Uterus (tissue), 4 donors: ENCODE measurements around the gene NUP93. TPM values are rescaled to one million over a fixed set of nuclear protein-coding genes. Genes with fewer than 3 reads are reported as not detected.
"Not testable (repeated sequence)": the region's sequence is repeated elsewhere in the genome, so short reads cannot be mapped to it uniquely, and the experiment has no call there.

Source experiments
- DNase-seq, 2 donors: peaks; one replicate each; pipeline ENCODE4 v3.0.0-alpha.2; 2019 to 2020
- H3K27ac ChIP-seq, 2 donors: fragments of 200-600 bp; sonication (generic); 1 replicate in 1 of 2; 2 replicates in 1 of 2; pipeline ENCODE4 v1.5.1; 2016 to 2018
- H3K27me3 ChIP-seq, 2 donors: fragments of 200-600 bp; sonication (generic); one replicate each; pipeline ENCODE4 v1.5.1; 2018 to 2019; ENCODE audit warnings: control low read depth in 1 of 2
- H3K36me3 ChIP-seq, 2 donors: fragments of 200-600 bp; sonication (generic); one replicate each; pipeline ENCODE4 v1.5.1; 2019; ENCODE audit warnings: control low read depth in 1 of 2
- H3K4me1 ChIP-seq, 2 donors: fragments of 200-600 bp; sonication (generic); one replicate each; pipeline ENCODE4 v1.5.1; 2018 to 2019; ENCODE audit warnings: control low read depth in 1 of 2
- H3K4me3 ChIP-seq, 2 donors: fragments of 200-600 bp; sonication (generic); 1 replicate in 1 of 2; 2 replicates in 1 of 2; pipeline ENCODE4 v1.5.1; 2018 to 2019; ENCODE audit warnings: mild to moderate bottlenecking in 1 of 2
- H3K9me3 ChIP-seq, 2 donors: fragments of 200-600 bp; sonication (generic); one replicate each; pipeline ENCODE4 v1.5.1; 2019; ENCODE audit warnings: control low read depth in 1 of 2
- POLR2A ChIP-seq, 2 donors: fragments of 450-650 bp; IDR thresholded peaks; one replicate each; pipeline ENCODE4 v1.6.1; 2016; ENCODE audit warnings: antibody characterized with exemption in 2 of 2, mild to moderate bottlenecking in 1 of 2, moderate library complexity in 1 of 2
- intact Hi-C: fragments of 100-400 bp; cut with DNase I; formaldehyde crosslinking; loops from one replicate; pipeline ENCODE4 v1.15.1; 2023; ENCODE audit warnings: low total_unique reads
- total RNA-seq, 4 donors: library from RNA; depleted of rRNA in 3 of 4; stranded (reverse); fragments of >200 nt in 3 of 4; gene quantifications; one replicate each; pipeline versions ENCODE4 v1.1.0 to v1.2.4, GENCODE V29; 2014 to 2023
- TF ChIP-seq, protein P1 (sequence below), 4 experiments: fragments of 200-600 bp in 2 of 4; fragments of 450-650 bp in 2 of 4; sonication (generic) in 2 of 4; IDR thresholded peaks; one replicate each; pipeline ENCODE4 v1.5.1; 2016 to 2019; ENCODE audit warnings: antibody characterized with exemption in 4 of 4, mild to moderate bottlenecking in 2 of 4, moderate library complexity in 1 of 4
- donor health status: DM: yes; HTN: yes; CAD: no.

NUP93 gene
- total RNA-seq, 4 donors from 2014 or later, result 17.6 to 71.0 (median 34.5) TPM

GRCh38 chr16:56866955-56867830 lies 137.3 kb downstream of the NUP93 start:
- H3K4me1 ChIP-seq, result no peaks in the 10 kb centered on the region
- no peak overlapping the region for H3K27ac ChIP-seq
- H3K9me3 ChIP-seq, result no peaks in the 10 kb centered on the region
- DNase-seq, result peak in 1 of 2 donors; percentile 41
- intact Hi-C loops, result loop anchor here (10.0 kb wide), 1 partner anchor 188 kb away; no protein-coding TSS in a partner anchor
- H3K4me3 ChIP-seq, result no peak overlapping the region
- H3K36me3 ChIP-seq, result no peaks in the 10 kb centered on the region
- H3K27me3 ChIP-seq, result no peaks in the 10 kb centered on the region
- no peak for TF ChIP-seq POLR2A (IDR thresholded peaks at IDR 0.05)
- TF ChIP-seq, protein P1, sequence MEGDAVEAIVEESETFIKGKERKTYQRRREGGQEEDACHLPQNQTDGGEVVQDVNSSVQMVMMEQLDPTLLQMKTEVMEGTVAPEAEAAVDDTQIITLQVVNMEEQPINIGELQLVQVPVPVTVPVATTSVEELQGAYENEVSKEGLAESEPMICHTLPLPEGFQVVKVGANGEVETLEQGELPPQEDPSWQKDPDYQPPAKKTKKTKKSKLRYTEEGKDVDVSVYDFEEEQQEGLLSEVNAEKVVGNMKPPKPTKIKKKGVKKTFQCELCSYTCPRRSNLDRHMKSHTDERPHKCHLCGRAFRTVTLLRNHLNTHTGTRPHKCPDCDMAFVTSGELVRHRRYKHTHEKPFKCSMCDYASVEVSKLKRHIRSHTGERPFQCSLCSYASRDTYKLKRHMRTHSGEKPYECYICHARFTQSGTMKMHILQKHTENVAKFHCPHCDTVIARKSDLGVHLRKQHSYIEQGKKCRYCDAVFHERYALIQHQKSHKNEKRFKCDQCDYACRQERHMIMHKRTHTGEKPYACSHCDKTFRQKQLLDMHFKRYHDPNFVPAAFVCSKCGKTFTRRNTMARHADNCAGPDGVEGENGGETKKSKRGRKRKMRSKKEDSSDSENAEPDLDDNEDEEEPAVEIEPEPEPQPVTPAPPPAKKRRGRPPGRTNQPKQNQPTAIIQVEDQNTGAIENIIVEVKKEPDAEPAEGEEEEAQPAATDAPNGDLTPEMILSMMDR (IDR thresholded peaks at IDR 0.05), result peak; percentile 70 to 82 (median 76)

DNA sequence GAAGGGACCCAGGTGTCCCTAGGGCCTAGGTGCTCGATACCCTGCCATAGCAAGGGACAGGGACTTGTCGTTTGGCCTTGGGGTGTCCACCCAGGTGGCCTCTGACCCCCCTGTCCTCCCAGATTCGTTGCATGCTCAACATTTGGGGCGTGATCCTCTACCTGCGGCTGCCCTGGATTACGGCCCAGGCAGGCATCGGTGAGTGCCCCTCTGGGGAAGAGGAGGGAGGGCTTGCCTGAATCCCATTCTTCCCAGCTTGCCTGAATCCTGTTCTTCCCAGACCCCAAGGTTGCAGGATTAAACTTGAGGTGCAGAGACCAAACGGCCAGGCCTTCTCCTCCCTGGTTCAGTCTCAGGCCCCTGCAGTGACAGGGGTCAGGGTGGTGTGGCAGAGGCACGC lies 138.2 kb downstream of the NUP93 start:
- intact Hi-C loops, result loop anchor here (10.0 kb wide), 1 partner anchor 187 kb away; no protein-coding TSS in a partner anchor
- no peak for DNase-seq
- H3K27me3 ChIP-seq, result no peaks in the 10 kb centered on the region
- TF ChIP-seq, protein P1 (IDR thresholded peaks at IDR 0.05), result no peak
- TF ChIP-seq POLR2A (IDR thresholded peaks at IDR 0.05), result no peak
- no peak overlapping the region for H3K4me3 ChIP-seq
- no peaks in the 10 kb centered on the region for H3K36me3 ChIP-seq
- no peaks in the 10 kb centered on the region for H3K9me3 ChIP-seq
- H3K27ac ChIP-seq, result no peak overlapping the region
- H3K4me1 ChIP-seq, result no peaks in the 10 kb centered on the region

DNA sequence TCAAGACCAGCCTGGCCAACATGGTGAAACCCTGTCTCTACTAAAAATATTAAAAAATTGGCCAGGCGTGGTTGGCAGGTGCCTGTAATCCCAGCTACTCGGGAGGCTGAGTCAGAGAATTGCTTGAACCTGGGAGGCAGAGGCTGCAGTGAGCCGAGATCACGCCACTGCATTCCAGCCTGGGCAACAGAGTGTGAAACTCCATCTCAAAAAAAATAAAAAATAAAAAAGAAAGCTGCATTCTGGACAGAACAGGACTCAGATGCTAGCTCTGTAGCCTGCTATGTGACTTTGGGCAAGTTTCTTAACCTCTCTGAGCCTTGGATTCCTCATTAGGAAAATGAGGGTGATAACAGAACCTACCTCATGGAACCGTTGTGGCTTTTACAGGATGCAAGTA lies 138.8 kb downstream of the NUP93 start:
- not testable (repeated sequence) for H3K27ac ChIP-seq, H3K4me3 ChIP-seq, H3K9me3 ChIP-seq, H3K36me3 ChIP-seq, H3K4me1 ChIP-seq, H3K27me3 ChIP-seq, DNase-seq
- intact Hi-C loops, result loop anchor here (10.0 kb wide), 1 partner anchor 186 kb away; no protein-coding TSS in a partner anchor

DNA sequence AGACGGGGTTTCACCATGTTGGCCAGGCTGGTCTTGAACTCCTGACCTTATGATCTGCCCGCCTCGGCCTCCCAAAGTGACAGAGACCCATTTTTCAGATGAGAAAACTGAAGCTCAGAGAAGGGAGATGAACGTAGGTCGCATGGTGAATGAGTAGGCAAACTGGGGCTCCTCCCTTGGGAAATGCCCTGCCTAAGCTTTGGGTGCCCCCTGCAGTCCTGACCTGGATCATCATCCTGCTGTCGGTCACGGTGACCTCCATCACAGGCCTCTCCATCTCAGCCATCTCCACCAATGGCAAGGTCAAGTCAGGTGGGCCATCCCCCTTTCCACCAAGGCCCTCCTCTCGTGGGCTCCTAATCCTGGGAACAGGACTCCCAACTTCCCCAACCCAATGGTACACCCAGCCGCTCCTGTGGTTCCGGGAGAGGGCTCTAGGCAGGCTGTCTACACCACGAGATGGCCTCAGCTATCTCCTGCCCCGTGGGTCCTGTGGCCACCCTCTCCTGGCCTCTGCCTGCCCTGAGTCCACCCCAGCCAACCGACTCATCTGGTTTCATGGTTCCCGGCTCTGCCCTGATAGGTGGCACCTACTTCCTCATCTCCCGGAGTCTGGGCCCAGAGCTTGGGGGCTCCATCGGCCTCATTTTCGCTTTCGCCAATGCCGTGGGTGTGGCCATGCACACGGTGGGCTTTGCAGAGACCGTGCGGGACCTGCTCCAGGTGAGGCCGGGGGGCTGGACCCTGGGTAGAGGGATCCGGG lies 139.8 kb downstream of the NUP93 start:
- Histone ChIP-seq H3K4me3 (no peak overlapping the region), H3K36me3 (no peaks in the 10 kb centered on the region), H3K9me3 (no peaks in the 10 kb centered on the region), H3K27ac (no peak overlapping the region), H3K4me1 (no peaks in the 10 kb centered on the region), H3K27me3 (no peaks in the 10 kb centered on the region)
- DNase-seq, result no peak
- intact Hi-C loops, result loop anchor here (10.0 kb wide), 1 partner anchor 185 kb away; no protein-coding TSS in a partner anchor
- no peak for TF ChIP-seq POLR2A (IDR thresholded peaks at IDR 0.05)
- TF ChIP-seq, protein P1 (IDR thresholded peaks at IDR 0.05), result no peak

GRCh38 chr16:56870276-56870888 lies 140.5 kb downstream of the NUP93 start:
- no peak overlapping the region for H3K27ac ChIP-seq
- no peaks in the 10 kb centered on the region for H3K4me1 ChIP-seq
- intact Hi-C loops, result no loop called here
- no peaks in the 10 kb centered on the region for H3K9me3 ChIP-seq
- no peak for DNase-seq
- no peaks in the 10 kb centered on the region for H3K36me3 ChIP-seq
- no peak for TF ChIP-seq POLR2A (IDR thresholded peaks at IDR 0.05)
- TF ChIP-seq, protein P1 (IDR thresholded peaks at IDR 0.05), result no peak
- H3K27me3 ChIP-seq, result no peaks in the 10 kb centered on the region
- H3K4me3 ChIP-seq, result no peak overlapping the region
